A549 (cell line): Measurements from ENCODE around the gene PACS2.

Source experiments
- CHD2 ChIP-seq: fragments of 150-350 bp; IDR thresholded peaks from 2 replicates; pipeline ENCODE4 v1.6.1; 2014; ENCODE audit warnings: low read length; ENCODE audit not compliant: partially characterized antibody
- CTCF ChIP-seq: fragments of >200 bp; sonication (Bioruptor Twin); formaldehyde crosslinking; IDR thresholded peaks from 3 replicates; pipeline ENCODE4 v1.5.1; 2016
- EP300 ChIP-seq, 2 experiments: fragments of >200 bp; sonication (Bioruptor Twin); formaldehyde crosslinking; IDR thresholded peaks; 2 replicates in 1 of 2; 3 replicates in 1 of 2; pipeline ENCODE4 v1.6.1; 2016 to 2017
- ESRRA ChIP-seq: fragments of 150-350 bp; IDR thresholded peaks from 2 replicates; pipeline ENCODE4 v1.6.1; 2014; ENCODE audit warnings: mild to moderate bottlenecking, low read length, borderline replicate concordance
- FOXS1 ChIP-seq: fragments of 250-450 bp; sonication (Bioruptor Pico); IDR thresholded peaks from 2 replicates; pipeline ENCODE4 v1.5.0; 2020; ENCODE audit warnings: mild to moderate bottlenecking, moderate library complexity
- HOXB5 ChIP-seq: fragments of 250-450 bp; sonication (Bioruptor Pico); IDR thresholded peaks from 2 replicates; pipeline ENCODE4 v1.5.0; 2020; ENCODE audit warnings: mild to moderate bottlenecking, moderate library complexity
- JUNB ChIP-seq: fragments of >200 bp; sonication (Bioruptor Twin); formaldehyde crosslinking; IDR thresholded peaks from 2 replicates; pipeline ENCODE4 v1.6.1; 2016
- KDM1A ChIP-seq: fragments of 200-600 bp; sonication (generic); IDR thresholded peaks from 2 replicates; pipeline ENCODE4 v1.6.1; 2016; ENCODE audit warnings: low read depth, mild to moderate bottlenecking
- MYC ChIP-seq: IDR thresholded peaks from 2 replicates; pipeline ENCODE4 v1.6.1; 2012; ENCODE audit warnings: mild to moderate bottlenecking, inconsistent platforms, low read length, improper control_type of control experiment, borderline replicate concordance
- PBX3 ChIP-seq: IDR thresholded peaks from 2 replicates; pipeline ENCODE4 v1.6.1; 2012
- RAD21 ChIP-seq, 2 experiments: fragments of >200 bp in 1 of 2; sonication (Bioruptor Twin) in 1 of 2; formaldehyde crosslinking in 1 of 2; IDR thresholded peaks in 1 of 2; conservative IDR thresholded peaks in 1 of 2; 2 replicates in 1 of 2; 3 replicates in 1 of 2; pipeline ENCODE4 v1.6.1; 2012 to 2018; ENCODE audit warnings: inconsistent platforms in 1 of 2
- RNF2 ChIP-seq: fragments of 200-600 bp; sonication (generic); IDR thresholded peaks from 2 replicates; pipeline ENCODE4 v1.6.1; 2016; ENCODE audit warnings: low read depth, mild to moderate bottlenecking, antibody characterized with exemption, moderate library complexity, borderline replicate concordance

- no peak for TF ChIP-seq CTCF
- no peak for TF ChIP-seq MYC
- TF ChIP-seq ESRRA, result no peak
- TF ChIP-seq PBX3, result no peak
- TF ChIP-seq EP300 (IDR thresholded peaks at IDR 0.05), result no peak
- no peak for TF ChIP-seq HOXB5 (CRISPR knock-in tag)
- TF ChIP-seq JUNB, result no peak
- no peak for TF ChIP-seq FOXS1 (CRISPR knock-in tag)
- no peak for TF ChIP-seq CHD2
- no peak for TF ChIP-seq RNF2
- TF ChIP-seq KDM1A, result no peak
- TF ChIP-seq RAD21 (conservative IDR thresholded peaks at IDR 0.05 in 1 of 2, IDR thresholded peaks at IDR 0.05 in 1 of 2), result no peak
These were observed 109.1 kb downstream of the PACS2 start for GRCh38 chr14:105423488-105424195.
